HG03521 (cell line): ENCODE results near the gene SCAF11.

Experiments
- ATAC-seq: cut with Tn5 transposase; IDR thresholded peaks from one replicate; pipeline ENCODE4 v1.9.1; 2021; ENCODE audit warnings: mild to moderate bottlenecking, moderate library complexity; ENCODE audit not compliant: unreplicated experiment

SCAF11 gene

DNA sequence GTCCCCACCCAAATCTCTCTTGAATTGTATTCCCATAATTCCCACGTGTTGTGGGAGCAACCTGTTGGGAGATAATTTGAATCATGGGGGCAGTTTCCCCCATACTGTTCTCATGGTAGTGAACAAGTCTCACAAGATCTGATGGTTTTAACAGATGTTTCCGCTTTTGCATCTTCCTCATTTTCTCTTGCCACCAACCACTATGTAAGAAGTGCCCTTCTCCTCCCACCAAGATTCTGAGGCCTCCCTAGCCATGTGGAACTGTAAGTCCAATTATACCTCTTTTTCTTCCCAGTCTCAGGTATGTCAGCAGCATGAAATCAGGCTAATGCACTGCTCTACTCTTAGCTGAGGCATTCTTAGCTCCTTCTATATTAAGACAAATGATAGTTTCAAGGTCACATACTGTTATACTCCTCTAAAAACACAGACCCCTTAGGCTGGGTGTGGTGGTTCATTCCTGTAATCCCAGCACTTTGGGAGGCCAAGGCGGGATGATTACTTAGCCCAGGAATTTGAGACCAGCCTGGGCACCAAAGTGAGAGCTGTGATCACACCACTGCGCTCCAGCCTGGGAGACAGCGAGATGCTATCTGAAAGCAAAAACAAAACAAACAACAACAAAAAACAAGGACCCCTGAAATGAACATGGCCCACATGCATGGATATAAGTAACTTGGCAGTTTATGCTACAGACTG lies 3.6 kb downstream of the SCAF11 start:
- no peak for ATAC-seq

DNA sequence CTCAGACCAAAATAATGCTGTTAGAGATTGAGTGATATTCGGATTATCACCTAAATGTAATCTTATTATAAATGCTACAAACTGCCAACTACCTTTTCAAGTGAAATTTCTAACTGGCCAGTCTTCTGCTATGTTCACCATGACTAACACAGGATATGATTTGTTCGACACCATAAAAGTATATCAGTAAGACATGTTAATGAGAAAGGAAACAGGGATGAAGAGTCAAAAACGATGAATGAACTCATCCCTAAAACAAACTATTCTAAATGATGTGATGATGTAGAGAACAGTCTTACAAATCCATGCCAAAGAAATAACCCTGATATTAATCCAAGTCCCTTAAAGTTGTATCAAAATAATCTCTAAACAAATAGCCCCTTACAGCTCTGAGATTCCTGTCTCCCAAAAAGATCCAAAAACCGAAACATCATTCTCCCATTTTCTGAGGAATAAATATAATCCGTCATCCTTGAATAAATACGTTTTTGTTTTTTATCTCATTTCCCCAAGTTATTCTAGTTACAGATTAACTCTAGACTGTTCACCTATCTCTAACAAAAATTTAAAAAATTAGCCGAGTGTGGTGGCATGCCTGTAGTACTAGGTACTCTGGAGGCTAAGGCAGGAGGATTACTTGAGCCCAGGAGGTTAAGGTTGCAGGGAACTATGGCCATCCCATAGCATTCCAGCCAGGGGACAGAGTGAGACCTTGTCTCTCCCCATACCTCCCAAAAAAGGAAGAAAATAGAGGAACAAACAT lies 9.1 kb downstream of the SCAF11 start:
- no peak for ATAC-seq

DNA sequence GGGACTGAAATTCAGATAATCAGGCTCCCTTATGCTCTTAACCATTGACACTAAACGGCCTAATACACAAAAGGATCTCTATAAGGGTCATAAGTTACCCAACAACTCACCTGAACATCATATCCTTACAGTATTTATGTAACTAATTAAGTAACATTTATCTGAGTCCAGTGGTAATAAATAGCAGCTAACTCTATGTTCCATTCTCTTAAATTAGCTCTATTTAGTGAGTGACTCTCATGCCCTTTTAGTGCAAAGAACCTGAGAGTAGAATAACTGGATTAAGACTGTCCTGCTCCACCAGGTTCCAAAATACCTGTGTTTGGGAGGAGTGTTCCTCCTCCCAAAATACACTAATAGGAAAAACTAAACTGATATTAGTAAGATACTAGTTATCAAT lies 9.8 kb downstream of the SCAF11 start:
- no peak for ATAC-seq

DNA sequence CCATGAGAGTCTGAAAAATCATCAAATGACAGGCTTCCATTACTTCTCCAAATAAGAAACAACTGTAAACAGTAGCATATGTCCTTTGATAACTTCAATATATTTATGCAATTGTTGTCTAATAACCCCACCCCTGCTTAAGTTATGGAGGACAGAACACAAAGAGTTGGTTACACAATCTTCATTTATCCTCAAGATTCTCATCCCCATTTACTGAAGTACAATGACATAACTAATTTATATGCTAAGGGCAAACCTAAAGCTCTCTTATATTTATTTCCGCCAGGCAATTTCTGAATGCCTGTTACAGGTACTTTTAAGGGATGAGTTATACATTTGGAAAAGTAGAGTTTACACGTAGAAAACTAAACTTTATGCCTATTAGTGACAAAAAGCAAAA lies 12.3 kb downstream of the SCAF11 start:
- no peak for ATAC-seq

DNA sequence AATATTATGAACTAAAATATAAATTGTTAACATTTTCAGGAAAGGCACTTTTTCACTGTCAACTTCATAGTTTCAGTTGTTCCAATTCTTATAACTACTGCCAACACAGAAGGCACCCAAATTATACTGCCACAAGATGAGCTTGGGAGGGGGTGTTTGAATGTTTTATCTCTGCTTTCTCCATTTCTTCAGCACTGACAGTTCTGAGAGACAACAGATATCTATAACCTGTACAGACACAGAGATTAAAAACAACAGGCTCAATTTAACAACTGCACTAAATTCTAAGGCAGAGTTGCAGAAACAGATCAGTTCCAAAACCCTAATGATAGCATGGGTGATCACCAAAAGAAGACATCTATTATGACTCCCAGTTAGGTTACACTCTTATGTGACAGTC lies 12.8 kb downstream of the SCAF11 start:
- no peak for ATAC-seq

DNA sequence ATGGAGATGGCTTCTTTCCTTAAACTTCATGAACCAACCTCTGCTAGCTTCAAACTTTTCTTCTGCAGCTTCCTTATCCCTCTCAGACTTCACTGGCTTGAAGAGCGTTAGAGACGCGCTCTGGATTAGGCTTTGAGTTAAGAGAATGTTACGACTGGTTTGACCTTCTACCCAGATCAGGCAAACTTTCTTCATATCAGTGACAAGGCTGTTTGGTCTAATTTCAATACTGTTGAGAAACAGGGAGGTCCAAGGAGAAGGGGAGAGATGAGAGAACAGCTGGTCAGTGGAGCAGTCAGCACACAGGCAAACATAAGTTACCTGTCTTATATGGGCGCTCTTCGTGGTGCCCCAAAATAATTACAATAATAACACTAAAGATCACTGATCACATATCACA lies 14.9 kb downstream of the SCAF11 start:
- no peak for ATAC-seq

DNA sequence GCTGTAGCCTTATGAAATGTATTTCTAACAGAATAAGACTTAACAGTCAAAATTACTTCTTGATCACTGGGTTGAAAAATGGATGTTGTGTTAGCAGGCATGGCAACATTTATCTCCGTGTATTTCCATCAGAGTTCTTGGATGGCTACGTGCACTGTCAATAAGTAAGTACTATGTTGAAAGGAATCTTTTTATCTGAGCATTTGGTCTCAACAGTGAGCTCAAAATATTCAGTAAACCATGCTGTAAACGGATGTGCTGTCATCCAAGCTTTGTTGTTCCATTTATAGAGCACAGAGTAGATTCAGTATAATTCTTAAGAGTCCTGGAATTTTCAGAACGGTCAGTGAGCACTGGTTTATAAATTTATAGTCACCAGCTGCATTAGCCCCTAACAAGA lies 15.5 kb downstream of the SCAF11 start:
- no peak for ATAC-seq

DNA sequence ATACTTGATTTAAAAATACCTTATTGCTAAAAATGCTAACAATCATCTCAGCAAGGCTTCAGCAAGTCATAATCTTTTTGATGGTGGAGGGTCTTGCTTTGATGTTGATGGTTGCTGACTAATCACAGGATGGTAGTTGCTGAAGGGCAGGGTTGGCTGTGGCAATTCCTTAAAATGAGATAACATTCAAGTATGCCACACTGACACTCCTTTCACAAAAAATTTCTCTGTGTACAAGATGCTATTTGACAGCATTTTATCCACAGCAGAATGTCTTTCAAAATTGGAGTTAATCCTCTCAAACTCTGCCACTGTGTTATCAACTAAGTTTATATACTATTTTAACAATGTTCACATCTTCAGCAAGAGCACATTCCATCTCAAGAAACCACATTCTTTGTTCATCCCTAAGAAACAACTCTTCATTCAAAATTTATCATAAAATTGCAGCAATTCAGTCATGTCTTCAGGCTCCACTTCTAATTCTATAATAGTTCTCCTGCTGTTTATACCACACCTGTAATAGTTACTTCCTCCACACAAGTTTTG lies 16.1 kb downstream of the SCAF11 start:
- ATAC-seq: no peak

DNA sequence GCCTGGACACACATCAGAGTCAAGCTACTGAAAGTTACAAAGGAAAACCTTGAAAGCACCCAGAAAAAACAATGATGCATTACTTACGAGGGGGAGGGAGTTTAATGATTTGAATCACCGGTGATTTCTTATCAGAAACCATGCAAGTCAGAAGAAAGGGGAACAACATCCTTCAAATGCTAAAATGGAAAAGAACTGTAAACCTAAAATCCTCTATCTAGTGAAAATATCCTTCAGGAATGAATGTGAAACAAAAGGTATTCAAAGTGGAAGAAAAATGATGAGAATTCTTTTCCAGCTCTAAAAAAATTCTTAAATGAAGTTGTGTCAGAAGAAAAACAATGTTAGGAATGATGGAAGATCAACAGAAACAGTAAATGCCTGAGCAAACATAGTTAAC lies 16.8 kb downstream of the SCAF11 start:
- no peak for ATAC-seq

DNA sequence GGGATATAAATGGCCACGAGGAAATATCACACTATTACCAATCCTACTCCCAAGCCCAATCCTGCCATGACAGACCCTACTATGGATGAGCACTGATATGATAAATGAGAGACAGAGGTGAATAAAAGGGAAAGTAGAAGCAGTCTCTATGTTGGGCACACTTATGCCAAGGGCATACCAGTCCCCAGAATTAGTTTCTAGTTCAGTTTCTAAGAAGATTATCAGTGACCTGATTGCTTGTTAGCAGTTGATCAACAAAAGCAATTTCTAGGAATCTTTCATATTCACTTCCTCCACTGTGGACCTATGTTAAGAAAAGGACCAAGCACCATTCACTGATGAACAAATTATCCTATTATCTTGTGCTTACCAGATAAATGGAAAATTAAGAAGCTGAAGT lies 20.0 kb downstream of the SCAF11 start:
- no peak for ATAC-seq

DNA sequence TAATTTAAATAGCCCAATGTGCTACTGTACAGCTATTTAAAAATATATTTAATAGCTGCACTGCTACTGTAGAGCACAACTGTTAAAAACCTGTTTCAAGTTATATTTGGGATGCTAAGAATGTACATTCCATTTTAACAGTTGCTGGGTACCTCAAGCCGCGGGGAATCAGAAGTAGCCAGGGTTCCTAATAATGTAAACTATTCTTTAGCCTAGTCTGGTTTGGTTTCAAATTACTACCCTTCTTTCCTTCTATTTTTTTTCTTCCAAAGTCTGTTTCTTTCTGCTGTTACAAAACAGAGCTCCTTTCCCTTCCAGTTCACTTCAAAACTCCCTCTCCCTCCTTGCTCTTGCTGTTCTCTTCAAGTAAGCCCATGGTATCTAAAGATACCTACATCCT lies 21.3 kb downstream of the SCAF11 start:
- no peak for ATAC-seq

DNA sequence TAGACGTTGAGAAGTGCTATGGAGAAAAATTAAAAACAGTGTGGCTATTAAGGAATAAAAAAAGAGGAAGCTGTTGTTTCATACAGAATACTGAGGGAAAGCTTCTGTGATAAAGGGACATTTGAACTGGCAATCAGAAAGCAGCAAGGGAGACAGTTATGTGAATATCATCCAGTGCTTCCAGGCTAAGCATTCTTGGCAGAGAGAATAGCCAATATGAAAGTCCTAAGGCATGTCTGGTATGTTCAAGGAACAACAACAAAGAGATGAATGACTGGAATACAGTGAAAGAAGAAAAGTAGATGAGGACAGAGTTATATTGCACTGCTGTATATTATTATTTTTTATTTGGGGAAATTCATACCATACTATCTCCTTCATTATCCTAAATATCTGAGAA lies 23.9 kb downstream of the SCAF11 start:
- ATAC-seq: no peak

DNA sequence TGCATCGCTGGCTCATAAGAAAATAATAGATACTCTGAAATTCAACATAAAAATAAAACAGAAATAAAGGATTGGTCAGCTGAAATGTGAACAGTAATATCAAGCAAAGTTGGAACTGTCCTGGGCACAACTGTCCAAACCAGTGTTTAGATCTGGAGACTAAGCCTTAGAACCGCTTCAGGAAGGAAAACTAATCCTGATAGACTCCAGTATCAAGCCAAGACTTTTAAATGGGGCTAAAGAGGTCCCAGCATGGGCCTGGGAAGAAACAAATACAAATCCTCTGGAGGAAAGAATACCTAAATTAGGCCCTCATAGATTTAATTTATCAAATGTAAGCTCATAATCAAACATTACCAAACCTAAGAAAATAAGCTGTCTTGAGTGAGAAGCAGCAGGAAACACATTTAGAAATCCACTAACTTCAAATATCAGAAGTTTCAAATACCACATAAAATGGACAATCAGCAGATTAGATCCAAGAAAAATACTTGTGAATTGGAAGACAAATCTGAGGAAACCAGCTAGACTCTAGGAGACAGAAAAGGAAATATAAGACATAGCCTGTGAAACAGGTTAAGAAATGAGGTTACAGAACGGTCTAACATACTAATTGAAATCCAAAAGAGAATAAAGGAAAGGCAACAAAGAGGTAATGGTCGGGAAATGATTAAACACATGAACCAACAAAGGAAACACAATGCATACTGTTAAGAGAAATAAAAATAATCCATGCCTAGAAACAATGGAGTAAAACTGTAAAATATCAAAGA lies 27.6 kb downstream of the SCAF11 start:
- ATAC-seq: no peak

DNA sequence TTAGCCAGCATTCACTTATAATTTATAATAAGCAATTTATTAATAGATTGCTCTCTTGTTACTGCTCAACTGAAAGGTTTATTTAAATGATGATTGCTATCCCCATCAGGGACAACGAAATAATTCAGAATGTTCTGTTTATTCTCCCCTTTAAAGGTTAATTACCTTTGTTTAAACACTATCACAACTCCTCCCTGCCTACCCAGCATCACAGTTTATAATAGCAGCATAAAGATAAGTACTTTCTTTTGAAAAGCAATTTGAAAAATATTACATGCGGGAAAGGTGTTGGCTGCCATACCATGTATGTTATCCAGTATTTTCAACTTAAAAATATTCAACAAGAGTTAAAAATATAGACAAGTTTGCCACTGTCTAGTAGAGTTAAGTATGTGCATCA lies 30.6 kb downstream of the SCAF11 start:
- ATAC-seq: no peak

DNA sequence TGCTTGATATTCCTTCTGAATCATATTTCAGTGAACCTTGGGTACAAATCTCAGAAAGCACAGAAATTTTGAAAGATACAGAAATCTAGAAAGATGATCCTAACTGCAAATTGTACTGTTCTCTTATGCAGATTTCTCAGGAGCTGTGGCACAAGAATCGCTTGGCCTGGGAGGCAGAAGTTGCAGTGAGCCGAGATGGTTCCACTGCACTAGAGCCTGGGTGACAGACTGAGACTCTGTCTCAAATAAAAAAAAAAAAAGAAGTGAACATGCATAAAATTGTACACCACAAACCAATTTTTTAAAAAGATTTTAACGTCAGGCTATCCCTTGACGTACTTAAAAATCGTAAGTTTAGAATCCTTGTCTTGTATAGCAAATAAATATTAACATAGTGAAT lies 31.3 kb downstream of the SCAF11 start:
- no peak for ATAC-seq

DNA sequence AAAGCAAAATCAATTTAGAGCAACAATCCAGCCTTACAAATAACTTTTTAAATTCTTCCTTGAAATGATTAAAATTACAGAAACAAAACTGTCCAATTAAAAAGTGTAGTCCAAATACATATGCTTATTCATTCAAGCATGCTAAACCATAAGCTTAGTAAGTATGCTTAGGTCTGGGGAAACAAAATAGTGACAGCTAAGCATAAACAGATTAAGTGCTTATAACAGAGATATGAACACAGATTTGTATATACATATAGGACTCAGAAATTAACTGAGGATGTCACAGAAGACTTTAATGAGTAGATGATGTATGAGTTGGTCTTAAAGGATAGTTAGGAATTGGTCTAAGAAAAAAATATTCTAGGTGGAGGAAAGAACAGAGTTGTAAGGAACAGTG lies 41.8 kb downstream of the SCAF11 start:
- ATAC-seq: no peak

DNA sequence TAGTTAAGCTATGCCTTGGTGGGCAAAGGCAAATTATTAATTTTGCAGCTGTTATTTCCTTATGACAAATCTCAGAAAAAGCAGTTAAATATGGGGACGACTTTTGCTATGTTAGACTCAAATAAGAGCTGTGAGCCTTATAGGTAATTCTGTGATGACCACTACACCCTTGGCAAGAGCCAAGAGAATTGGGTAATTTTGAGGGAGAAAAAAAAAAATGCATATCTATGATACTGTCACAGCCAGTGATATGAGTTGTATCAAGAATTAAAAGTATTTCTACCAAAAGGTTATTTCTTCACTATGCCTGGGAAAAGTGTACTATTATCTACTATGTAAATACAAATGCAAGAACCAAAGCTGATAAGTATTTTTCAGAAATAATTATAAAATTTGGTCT lies 43.9 kb downstream of the SCAF11 start:
- ATAC-seq: no peak

DNA sequence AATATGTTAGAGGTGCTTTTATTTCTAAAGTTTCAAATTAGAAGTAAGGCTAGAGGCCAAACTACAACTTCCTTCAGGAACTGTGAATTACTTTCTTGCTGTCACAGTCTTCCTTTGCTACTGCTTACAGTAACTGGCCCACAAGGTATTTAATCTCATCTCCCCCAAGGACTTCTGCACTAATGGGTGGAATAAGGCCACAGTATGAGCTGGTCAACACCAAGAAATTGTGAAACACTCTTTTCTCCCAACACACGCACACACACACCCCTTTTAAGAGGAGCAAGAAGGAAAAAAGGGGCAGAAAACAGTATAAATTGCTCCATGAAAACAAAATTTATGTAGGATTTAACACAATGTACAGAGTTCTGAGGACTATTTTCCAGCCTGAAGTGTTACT lies 45.6 kb downstream of the SCAF11 start:
- ATAC-seq: no peak

DNA sequence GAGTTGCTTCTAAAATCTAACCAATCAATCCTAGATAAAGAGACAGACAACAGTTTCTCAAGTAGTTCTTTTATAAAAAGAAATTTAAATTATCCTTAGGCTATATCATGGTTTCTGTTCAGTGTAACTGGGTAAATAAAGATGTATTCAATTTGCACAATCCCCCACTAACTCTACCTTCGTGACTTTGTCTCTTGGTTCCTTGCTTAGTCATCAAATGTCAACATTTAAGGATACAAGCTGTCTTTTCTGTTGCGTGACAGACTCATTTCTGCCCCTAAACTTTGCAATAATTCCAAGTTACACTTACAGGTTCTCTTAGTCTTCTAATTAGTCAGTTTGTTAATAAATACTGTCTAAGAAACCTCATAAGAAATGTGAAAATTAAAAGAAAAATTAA lies 50.6 kb downstream of the SCAF11 start:
- no peak for ATAC-seq

DNA sequence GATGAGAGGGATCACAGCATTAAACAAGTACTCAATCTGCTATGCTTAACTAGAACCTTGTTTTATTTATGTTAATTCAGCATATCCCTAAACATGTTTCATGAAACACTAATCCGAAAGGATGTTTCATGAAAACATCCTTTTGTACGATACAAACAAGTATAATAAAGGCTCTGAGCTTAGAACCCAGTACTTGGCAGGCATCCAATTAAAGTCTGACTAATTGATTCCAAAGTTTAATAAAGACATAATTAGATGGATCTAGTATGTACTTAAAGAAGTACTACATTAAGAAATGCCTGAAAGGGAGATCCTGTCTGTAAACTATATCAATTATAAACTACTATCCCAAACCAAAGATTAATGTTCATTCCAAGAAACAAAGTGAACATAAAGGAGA lies 51.8 kb downstream of the SCAF11 start:
- no peak for ATAC-seq

DNA sequence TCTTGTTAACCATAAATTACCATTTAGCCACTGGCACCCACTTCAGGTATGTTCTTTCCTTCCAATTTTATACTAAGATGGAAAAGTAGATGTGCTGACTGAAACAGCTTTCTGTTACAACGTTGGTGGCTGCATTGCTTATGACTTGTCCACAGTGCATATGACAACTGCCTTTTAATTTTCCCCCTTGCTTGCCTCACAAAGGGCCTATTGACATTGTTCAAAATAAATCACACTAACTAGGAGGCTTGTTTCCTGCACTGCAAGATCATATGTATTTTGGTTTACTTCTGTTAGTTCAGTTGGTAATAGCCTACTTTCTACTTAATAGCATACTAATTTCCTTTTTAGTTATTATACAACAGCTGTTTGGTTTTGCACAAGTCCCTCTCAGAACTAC lies 55.4 kb downstream of the SCAF11 start:
- no peak for ATAC-seq

DNA sequence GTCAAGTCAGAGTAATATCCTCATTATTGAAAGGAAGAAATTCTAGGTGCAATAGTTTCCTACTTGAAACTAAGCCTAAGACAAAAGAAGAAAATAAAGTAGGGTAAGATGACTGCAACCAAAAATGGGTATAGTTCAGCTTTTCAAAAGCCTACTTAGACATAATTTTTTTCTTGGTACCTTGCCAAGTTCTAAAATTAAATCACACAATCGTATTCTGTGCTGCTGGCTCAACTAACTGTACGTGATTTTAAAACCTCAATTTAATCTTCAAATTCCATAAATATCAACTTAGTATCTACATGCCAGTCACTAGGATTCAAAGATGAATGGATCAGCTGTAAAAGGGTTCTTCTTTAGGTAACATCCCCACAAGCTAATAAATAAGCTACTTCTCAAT lies 56.9 kb downstream of the SCAF11 start:
- no peak for ATAC-seq
